NCI-H2227 treated with DMSO at 0.1 percent for 48 hours (cell line): ENCODE data around the gene FAU.
"Not testable (repeated sequence)": the region's sequence is repeated elsewhere in the genome, so short reads cannot be mapped to it uniquely, and the experiment has no call there.

ENCODE experiments used
- DNase-seq: peaks from one replicate; lab custom pipeline; 2025; lab: John Stamatoyannopoulos, UW

The FAU gene

GRCh38 chr11:65119670-65119995, 2.3 kb downstream of the FAU start:
- no peak for DNase-seq

- DNase-seq, result not testable (repeated sequence)
These were observed 2.9 kb downstream of the FAU start for GRCh38 chr11:65118891-65119669.

- no peak for DNase-seq
These were observed 3.7 kb downstream of the FAU start for GRCh38 chr11:65118097-65118837.

DNA sequence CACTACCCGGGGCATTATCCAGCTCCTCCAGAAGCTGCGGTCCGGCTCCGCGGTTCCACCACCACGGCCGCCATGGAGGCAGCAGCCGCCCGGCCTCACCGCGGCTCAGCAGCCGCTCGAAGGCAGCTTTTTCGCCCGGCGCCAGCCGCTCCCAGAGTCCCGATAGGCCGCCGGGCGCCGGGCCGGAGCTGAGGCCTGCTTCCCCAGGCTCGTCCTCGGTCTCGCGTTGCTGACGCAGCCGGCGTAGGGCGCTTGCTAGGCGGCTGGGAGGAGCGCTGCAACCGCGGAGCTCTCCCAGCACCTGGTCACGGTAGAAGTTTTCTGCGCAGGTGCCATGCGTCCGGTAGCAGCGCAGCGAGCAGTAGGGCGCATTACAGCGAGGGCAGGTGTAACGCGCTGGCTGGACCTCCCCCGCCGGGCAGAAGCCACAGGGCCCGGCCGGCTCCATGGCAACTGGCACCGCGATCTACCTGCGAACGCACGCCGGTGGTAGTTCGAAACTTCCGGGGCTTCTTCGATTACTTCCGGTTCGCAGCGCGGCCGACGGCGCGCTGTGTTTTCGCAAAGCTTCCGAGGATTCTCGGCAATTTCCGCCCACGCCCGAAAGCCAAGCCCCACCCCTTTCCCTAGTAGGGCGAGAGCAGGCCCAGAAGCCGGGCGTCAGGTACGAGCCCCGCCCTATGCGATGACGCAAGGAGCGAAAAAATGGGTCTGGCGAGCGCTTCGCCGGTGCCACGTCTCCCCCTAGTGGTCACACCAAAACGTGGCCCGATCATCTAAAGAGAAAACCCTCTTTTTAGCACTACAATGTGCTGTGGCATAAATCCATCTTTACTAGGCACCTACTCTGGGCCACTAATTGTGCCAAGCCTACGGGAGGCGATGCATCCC, 4.5 kb downstream of the FAU start, which contains the start of gene ZNHIT2:
TSS of gene ZNHIT2 (minus strand) at position 496 of the 891 bp plus-strand sequence. CDS start at position 448, 48 bp downstream.
- peak; percentile 98 for DNase-seq

DNA sequence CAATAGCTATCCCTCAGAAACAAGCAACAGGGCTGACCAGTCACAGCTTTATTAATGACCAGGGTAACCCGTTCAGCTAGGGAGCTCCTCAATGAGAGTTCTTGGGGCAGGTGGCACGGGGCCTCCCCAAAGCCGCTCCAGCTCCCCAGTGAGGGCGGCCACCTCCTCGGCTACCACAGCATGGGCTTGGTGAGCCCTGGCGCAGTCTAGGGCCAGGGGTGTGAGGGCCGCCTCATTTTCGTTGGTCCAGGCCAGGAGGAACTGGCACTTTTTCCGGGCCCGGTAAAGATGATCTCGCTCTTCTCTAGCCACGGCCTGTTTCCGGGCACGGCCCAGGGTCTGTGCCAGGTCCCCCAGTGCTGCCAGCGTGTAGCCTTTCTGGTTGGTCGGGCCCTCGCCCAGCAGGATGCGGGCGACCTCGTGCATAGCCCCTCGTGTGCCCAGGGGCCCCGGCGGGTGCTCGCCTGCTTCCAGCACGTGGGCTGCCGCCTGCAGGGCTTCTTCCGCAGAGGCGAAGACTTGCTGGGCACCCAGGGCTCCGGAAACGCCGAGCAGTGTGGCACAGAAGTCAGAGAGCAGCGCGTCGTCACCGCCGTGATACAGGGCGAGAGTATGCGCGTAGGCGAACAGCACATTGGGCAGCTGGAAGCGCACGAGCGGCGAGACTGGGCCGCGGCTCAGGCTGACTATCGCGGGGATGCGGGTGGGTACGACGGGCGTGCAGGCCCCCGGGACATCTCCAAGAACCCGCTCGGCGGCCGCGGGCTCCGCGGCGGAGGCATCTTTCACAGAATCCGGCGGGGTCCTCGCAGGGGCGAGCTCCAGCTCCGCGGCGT, 5.3 kb downstream of the FAU start:
- DNase-seq, result peak; percentile 48

- no peak for DNase-seq
These were observed 6.4 kb downstream of the FAU start for GRCh38 chr11:65115361-65116082.

GRCh38 chr11:65114538-65115171, 7.3 kb downstream of the FAU start:
- no peak for DNase-seq

- no peak for DNase-seq
These were observed 8.1 kb downstream of the FAU start for GRCh38 chr11:65113839-65114238.

- DNase-seq, result no peak
These were observed 8.6 kb downstream of the FAU start for GRCh38 chr11:65113361-65113756.

DNA sequence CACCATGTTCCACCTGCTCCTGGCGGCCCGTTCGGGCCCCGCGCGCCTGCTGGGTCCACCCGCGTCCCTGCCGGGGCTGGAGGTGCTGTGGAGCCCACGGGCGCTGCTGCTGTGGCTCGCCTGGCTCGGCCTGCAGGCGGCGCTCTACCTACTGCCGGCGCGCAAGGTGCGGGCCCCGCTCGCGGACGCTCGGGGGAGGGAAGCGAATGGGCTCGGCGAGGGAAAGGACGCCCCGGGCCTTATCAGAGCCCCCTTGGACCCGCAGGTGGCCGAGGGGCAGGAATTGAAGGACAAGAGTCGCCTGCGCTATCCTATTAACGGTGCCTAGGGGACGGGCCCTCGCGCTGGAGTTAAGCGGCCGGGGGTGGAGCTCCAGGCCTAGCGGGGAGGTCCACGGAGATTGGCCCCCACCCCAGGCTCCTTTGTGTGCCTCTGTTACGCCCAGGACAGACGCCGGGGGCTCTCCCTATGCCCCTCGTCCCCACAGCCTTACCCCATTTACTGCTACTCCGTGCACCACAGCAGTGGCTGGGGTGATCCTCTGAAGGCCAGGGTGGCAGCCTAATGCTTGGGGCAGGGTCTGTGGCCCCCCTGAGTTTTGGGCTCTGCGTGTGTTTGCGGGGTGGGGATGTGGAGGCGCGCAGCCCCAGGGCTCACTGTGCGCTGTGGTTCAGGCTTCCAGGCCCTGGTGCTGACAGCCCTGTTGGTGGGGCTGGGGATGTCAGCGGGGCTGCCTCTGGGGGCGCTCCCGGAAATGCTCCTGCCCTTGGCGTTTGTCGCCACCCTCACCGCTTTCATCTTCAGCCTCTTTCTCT, 9.2 kb downstream of the FAU start:
- peak; percentile 19 for DNase-seq

DNA sequence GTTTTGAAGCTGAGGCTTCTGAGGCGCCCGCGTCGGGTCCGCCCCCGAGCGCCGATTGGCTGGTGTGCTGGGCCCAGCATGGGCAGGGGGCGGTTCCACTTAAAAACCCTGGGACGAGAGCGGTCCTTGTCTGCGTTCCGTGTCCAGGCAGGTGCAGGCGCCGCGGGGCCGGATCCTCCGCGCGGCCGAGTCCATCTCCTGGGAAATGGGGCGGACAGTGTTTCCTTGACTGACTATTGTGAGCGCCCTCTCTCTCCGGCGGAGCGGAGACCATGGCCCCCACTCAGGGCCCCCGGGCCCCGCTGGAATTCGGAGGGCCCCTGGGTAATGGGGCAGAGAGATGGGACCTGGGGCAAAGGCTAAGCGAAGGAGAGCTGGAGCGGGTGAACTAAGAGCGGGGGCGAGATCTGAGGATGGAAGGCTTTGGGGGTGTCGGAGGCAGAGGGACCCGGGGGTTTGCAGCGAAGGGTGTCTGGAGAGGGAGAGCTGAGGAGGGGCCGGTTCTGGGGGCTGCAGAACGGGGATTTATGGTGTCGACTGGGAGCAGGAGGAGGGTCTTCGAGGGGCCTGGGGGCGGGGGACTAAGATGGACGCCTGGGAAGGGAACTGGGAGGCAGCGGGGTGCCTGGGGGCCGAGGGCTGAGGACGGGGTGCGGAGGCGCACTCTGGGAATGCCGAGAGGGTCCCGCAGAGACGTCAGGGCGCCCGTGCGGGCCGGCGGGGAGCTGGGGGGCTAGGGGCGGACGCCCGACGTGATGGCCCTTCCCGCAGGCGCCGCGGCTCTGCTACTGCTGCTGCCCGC, 10.0 kb downstream of the FAU start, which contains the start of gene TM7SF2:
TSS of gene TM7SF2 (plus strand) at position 129 of the 802 bp plus-strand sequence. CDS start at position 273, 144 bp downstream.
- DNase-seq, result peak; percentile 92

DNA sequence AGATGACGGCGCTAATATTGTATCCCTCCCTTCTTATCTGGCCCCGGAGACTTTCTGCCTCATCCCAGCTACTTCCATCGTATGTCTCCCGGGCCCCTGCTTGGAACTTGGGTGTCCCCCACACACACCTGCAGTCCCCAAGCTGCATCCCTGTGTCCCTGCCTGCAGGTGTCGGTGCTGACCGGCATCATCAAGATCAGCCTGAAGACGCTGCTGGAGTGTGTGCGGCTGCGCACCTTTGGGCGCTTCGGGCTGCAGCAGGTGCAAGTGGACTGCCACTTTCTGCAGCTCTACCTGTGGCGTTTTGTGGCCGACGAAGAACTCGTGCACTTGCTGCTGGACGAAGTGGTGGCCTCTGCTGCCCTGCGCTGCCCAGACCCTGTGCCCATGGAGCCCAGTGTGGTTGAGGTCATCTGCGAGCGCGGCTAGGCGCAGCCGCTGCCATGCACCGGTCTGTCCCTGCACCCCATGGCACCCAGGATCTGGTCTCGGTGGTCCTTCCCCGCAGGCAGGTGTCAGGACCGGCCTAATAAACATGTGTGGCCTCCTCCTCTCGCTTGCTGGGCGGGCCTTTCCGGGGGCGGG, 10.7 kb downstream of the FAU start:
- DNase-seq, result no peak

GRCh38 chr11:65110354-65110861, 11.5 kb downstream of the FAU start:
- DNase-seq, result peak; percentile 82

DNA sequence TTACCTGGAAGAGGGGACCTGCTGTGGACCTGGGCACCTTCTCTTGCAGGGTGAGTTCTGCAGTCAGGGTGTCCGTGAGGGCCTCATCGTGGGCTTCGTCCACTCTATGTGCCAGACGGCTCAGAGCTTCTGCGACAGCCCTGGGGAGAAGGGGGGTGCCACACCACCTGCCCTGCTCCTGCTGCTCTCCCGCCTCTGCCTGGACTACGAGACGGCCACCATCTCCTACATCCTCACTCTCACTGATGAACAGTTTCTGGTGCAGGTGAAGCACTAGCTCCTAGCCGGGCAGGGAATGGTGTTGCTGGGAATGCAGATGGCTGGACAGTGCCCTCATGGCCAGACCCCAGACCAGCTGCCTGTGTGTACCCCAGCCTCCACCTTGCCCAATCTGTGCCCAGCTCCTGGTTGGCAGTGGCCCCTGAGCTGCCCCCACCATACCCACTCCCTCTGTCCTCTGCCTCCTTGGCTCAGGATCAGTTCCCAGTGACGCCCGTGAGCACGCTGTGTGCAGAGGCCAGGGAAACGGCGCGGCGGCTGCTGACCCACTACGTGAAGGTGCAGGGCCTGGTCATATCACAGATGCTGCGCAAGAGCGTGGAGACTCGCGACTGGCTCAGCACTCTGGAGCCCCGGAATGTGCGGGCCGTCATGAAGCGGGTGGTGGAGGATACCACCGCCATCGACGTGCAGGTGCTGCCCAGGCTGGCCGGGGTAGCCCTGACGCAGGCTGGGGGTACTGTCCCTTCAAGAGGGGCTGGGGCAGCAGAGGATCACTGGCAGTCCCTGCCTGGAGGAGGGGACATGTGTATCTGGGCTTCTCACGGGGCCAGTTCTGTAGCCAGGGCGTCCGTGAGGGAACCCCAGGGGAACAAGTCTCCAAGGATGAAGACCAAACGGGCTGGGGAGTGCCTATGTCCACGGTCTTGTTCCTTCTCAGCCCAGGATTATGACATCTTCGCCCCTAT, 12.4 kb downstream of the FAU start:
- DNase-seq, result no peak

- DNase-seq, result no peak
These were observed 13.3 kb downstream of the FAU start for GRCh38 chr11:65108469-65109123.
